Hepatocyte (in vitro differentiated cells): Measurements from ENCODE around the gene NAV2.

ENCODE experiments used
- EZH2 ChIP-seq: fragments of 200-600 bp; sonication (generic); IDR thresholded peaks from 2 replicates; pipeline ENCODE4 v1.6.1; 2016; ENCODE audit warnings: antibody characterized with exemption, mild to moderate bottlenecking, borderline replicate concordance
- EZH2phosphoT487 ChIP-seq: fragments of 200-600 bp; sonication (generic); IDR thresholded peaks from one replicate; pipeline ENCODE4 v1.6.1; 2018; ENCODE audit warnings: antibody characterized with exemption, mild to moderate bottlenecking, low read depth, moderate library complexity; ENCODE audit not compliant: unreplicated experiment, severe bottlenecking
- TF ChIP-seq, protein P1 (sequence below): fragments of 200-600 bp; sonication (generic); IDR thresholded peaks from 2 replicates; pipeline ENCODE4 v1.5.1; 2016; ENCODE audit warnings: antibody characterized with exemption, mild to moderate bottlenecking; ENCODE audit not compliant: poor library complexity

GRCh38 chr11:19674836-19675235 lies 37.8 kb upstream of the NAV2 start:
- TF ChIP-seq, protein P1, sequence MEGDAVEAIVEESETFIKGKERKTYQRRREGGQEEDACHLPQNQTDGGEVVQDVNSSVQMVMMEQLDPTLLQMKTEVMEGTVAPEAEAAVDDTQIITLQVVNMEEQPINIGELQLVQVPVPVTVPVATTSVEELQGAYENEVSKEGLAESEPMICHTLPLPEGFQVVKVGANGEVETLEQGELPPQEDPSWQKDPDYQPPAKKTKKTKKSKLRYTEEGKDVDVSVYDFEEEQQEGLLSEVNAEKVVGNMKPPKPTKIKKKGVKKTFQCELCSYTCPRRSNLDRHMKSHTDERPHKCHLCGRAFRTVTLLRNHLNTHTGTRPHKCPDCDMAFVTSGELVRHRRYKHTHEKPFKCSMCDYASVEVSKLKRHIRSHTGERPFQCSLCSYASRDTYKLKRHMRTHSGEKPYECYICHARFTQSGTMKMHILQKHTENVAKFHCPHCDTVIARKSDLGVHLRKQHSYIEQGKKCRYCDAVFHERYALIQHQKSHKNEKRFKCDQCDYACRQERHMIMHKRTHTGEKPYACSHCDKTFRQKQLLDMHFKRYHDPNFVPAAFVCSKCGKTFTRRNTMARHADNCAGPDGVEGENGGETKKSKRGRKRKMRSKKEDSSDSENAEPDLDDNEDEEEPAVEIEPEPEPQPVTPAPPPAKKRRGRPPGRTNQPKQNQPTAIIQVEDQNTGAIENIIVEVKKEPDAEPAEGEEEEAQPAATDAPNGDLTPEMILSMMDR: no peak
- no peak for TF ChIP-seq EZH2
- TF ChIP-seq EZH2phosphoT487: no peak
